UCSD-AML1 (cell line): ENCODE results near the gene COL21A1.

Source experiments
- DNase-seq: peaks from one replicate; lab custom pipeline; 2025; ENCODE audit not compliant: unreplicated experiment; lab: John Stamatoyannopoulos, UW

Gene COL21A1

GRCh38 chr6:56246541-56246880, 869 bp downstream of the COL21A1 start:
- no peak for DNase-seq

- no peak for DNase-seq
These were observed 1.5 kb downstream of the COL21A1 start for GRCh38 chr6:56245903-56246351.

GRCh38 chr6:56244528-56245253, 2.7 kb downstream of the COL21A1 start:
- DNase-seq = no peak

GRCh38 chr6:56244089-56244488, 3.3 kb downstream of the COL21A1 start:
- DNase-seq = no peak

GRCh38 chr6:56243518-56244070, 3.8 kb downstream of the COL21A1 start:
- no peak for DNase-seq

- no peak for DNase-seq
These were observed 5.0 kb downstream of the COL21A1 start for GRCh38 chr6:56242346-56242745.

- DNase-seq = no peak
These were observed 6.1 kb downstream of the COL21A1 start for GRCh38 chr6:56241124-56241802.

- DNase-seq = no peak
These were observed 9.0 kb downstream of the COL21A1 start for GRCh38 chr6:56238352-56238751.

GRCh38 chr6:56235245-56235644, 12.1 kb downstream of the COL21A1 start:
- DNase-seq = no peak

GRCh38 chr6:56232436-56232835, 14.9 kb downstream of the COL21A1 start:
- no peak for DNase-seq

- DNase-seq = no peak
These were observed 15.6 kb downstream of the COL21A1 start for GRCh38 chr6:56231827-56232226.

GRCh38 chr6:56230976-56231566, 16.3 kb downstream of the COL21A1 start:
- DNase-seq = no peak

- no peak for DNase-seq
These were observed 20.1 kb downstream of the COL21A1 start for GRCh38 chr6:56227071-56227879.

- DNase-seq = no peak
These were observed 23.4 kb downstream of the COL21A1 start for GRCh38 chr6:56223995-56224394.

- DNase-seq = no peak
These were observed 24.9 kb downstream of the COL21A1 start for GRCh38 chr6:56222499-56222898.

GRCh38 chr6:56220078-56220477, 27.3 kb downstream of the COL21A1 start:
- DNase-seq = no peak

- no peak for DNase-seq
These were observed 32.7 kb downstream of the COL21A1 start for GRCh38 chr6:56214703-56215101.

- no peak for DNase-seq
These were observed 33.2 kb downstream of the COL21A1 start for GRCh38 chr6:56214041-56214702.

- DNase-seq = no peak
These were observed 35.7 kb downstream of the COL21A1 start for GRCh38 chr6:56211724-56212123.

- no peak for DNase-seq
These were observed 43.2 kb downstream of the COL21A1 start for GRCh38 chr6:56204134-56204533.

- no peak for DNase-seq
These were observed 47.4 kb downstream of the COL21A1 start for GRCh38 chr6:56199956-56200355.
